Activated B cell treated with CpG ODN at 0.5 μM for 24 hours (primary cell): ENCODE data around the gene SNRNP27. TPM values are rescaled to one million over a fixed set of nuclear protein-coding genes. Genes with fewer than 3 reads are reported as not detected.

ENCODE experiments used
- ATAC-seq: fragments of 200-7000 bp; cut with Tn5 transposase; one replicate; pipeline ENCODE4 v1.10.0; 2021; ENCODE audit warnings: low read depth, mild to moderate bottlenecking, moderate library complexity
- CTCF ChIA-PET: fragments of 350-600 bp; sonication (Branson Sonifier 250); formaldehyde crosslinking; loops from one replicate; lab custom pipeline; 2021; ENCODE audit warnings: antibody characterized with exemption; lab: Charles Lee
- POLR2A ChIA-PET: fragments of 350-600 bp; sonication (Branson Sonifier 250); formaldehyde crosslinking; loops from one replicate; lab custom pipeline; 2021; ENCODE audit warnings: antibody characterized with exemption; lab: Charles Lee
- DNase-seq: peaks from one replicate; pipeline ENCODE4 v3.0.0; 2022
- H3K27ac Mint-ChIP-seq: one replicate; pipeline ENCODE4 v1.8.0; 2020; ENCODE audit warnings: mixed read lengths
- H3K27me3 Mint-ChIP-seq: one replicate; pipeline ENCODE4 v1.8.0; 2021; ENCODE audit warnings: mixed read lengths
- H3K36me3 Mint-ChIP-seq: one replicate; pipeline ENCODE4 v1.8.0; 2021; ENCODE audit warnings: low read depth, mixed read lengths
- H3K4me1 Mint-ChIP-seq: one replicate; pipeline ENCODE4 v1.8.0; 2021; ENCODE audit warnings: mixed read lengths
- H3K4me3 Mint-ChIP-seq: one replicate; pipeline ENCODE4 v1.8.0; 2020; ENCODE audit warnings: mild to moderate bottlenecking, mixed read lengths
- H3K9me3 Mint-ChIP-seq: one replicate; pipeline ENCODE4 v1.8.0; 2020; ENCODE audit warnings: mixed read lengths
- CTCF ChIP-seq: fragments of 200-600 bp; IDR thresholded peaks from one replicate; pipeline ENCODE4 v1.8.0; 2022; ENCODE audit warnings: antibody characterized with exemption, mild to moderate bottlenecking
- intact Hi-C: fragments of 100-400 bp; cut with micrococcal nuclease; formaldehyde crosslinking; loops from one replicate; pipeline ENCODE4 v1.15.1; 2024
- total RNA-seq: library from RNA; stranded (reverse); gene quantifications from 2 replicates; pipeline ENCODE4 v1.2.3, GENCODE V29; 2022

SNRNP27 gene
- total RNA-seq, 1 donor from 2014 or later: 49.1 TPM

GRCh38 chr2:69946351-69947324, 52.9 kb downstream of the SNRNP27 start:
- peaks cover 17% of the 10 kb centered on the region for H3K36me3 Mint-ChIP-seq
- no peaks in the 10 kb centered on the region for H3K9me3 Mint-ChIP-seq
- ChIA-PET POLR2A (interaction anchor here (0.6 kb wide), 1 partner anchor 1119 kb away, joined by 5 read pairs; no protein-coding TSS in a partner anchor), CTCF (no interaction called here)
- intact Hi-C loops: no loop called here
- H3K4me3 Mint-ChIP-seq: no peak overlapping the region
- TF ChIP-seq CTCF: no peak
- peaks cover 2% of the 10 kb centered on the region for H3K27me3 Mint-ChIP-seq
- H3K27ac Mint-ChIP-seq: no peak overlapping the region
- DNase-seq: no peak
- ATAC-seq: no peak
- peaks cover 7% of the 10 kb centered on the region for H3K4me1 Mint-ChIP-seq

GRCh38 chr2:69947325-69947931, 53.7 kb downstream of the SNRNP27 start:
- POLR2A ChIA-PET: no interaction called here
- intact Hi-C loops: no loop called here
- Mint-ChIP-seq H3K4me1 (peaks cover 7% of the 10 kb centered on the region), H3K27ac (no peak overlapping the region), H3K27me3 (peaks cover 2% of the 10 kb centered on the region), H3K9me3 (no peaks in the 10 kb centered on the region), H3K4me3 (no peak overlapping the region), H3K36me3 (peaks cover 9% of the 10 kb centered on the region)
- DNase-seq: no peak
- no peak for ATAC-seq
- CTCF ChIA-PET: no interaction called here
- TF ChIP-seq CTCF: no peak

- ChIA-PET POLR2A (no interaction called here), CTCF (no interaction called here)
- ATAC-seq (no peak), DNase-seq (no peak)
- Mint-ChIP-seq H3K36me3 (peaks cover 3% of the 10 kb centered on the region), H3K9me3 (no peaks in the 10 kb centered on the region), H3K4me1 (peaks cover 7% of the 10 kb centered on the region), H3K27me3 (peaks cover 2% of the 10 kb centered on the region), H3K27ac (no peak overlapping the region), H3K4me3 (no peak overlapping the region)
- TF ChIP-seq CTCF: no peak
- intact Hi-C loops: no loop called here
These were observed 54.5 kb downstream of the SNRNP27 start for GRCh38 chr2:69948032-69948962.

- no peak for TF ChIP-seq CTCF
- DNase-seq: no peak
- H3K9me3 Mint-ChIP-seq: no peaks in the 10 kb centered on the region
- intact Hi-C loops: no loop called here
- no peak for ATAC-seq
- no peaks in the 10 kb centered on the region for H3K36me3 Mint-ChIP-seq
- ChIA-PET CTCF (no interaction called here), POLR2A (interaction anchor here (0.7 kb wide), 1 partner anchor 15 kb away, joined by 3 read pairs; no protein-coding TSS in a partner anchor)
- H3K4me1 Mint-ChIP-seq: peaks cover 7% of the 10 kb centered on the region
- no peak overlapping the region for H3K4me3 Mint-ChIP-seq
- H3K27me3 Mint-ChIP-seq: peaks cover 2% of the 10 kb centered on the region
- H3K27ac Mint-ChIP-seq: no peak overlapping the region
These were observed 55.3 kb downstream of the SNRNP27 start for GRCh38 chr2:69948963-69949645.
